Measurements from ENCODE around the gene WNK4. TPM values are rescaled to one million over a fixed set of nuclear protein-coding genes. Genes with fewer than 3 reads are reported as not detected.

WNK4 gene
- total and polyA plus RNA-seq, 9 of the 15 experiments (the other 6 are each of a cell fraction or from before 2014, with no cell fraction given), result 0.32 to 25.8 (median 4.5) TPM

GRCh38 chr17:42743595-42744282 is 36.7 kb upstream of the WNK4 start (continued):
- TF ChIP-seq ZBED1 (IDR thresholded peaks at IDR 0.05) (no peak), U2AF2 (optimal IDR thresholded peaks at IDR 0.05; ENCODE audit: low read depth, low read length) (no peak), EGR1 (conservative IDR thresholded peaks at IDR 0.05) (no peak), ZSCAN32 (CRISPR knock-in tag; IDR thresholded peaks at IDR 0.05) (no peak), SNAPC5 (CRISPR knock-in tag; IDR thresholded peaks at IDR 0.05) (no peak), KLF16 (IDR thresholded peaks at IDR 0.05) (peak; percentile 86; the same call in 1 of the 2 replicates), ELF1 (tag; IDR thresholded peaks at IDR 0.05) (no peak), ZNF197 (CRISPR knock-in tag; IDR thresholded peaks at IDR 0.05; ENCODE audit: low read depth) (no peak), RBM22 (IDR thresholded peaks at IDR 0.05; ENCODE audit: low read depth, low read length, poor library complexity, severe bottlenecking) (no peak), RBM39 (optimal IDR thresholded peaks at IDR 0.05; ENCODE audit: low read depth, low read length) (no peak), POLR2AphosphoS2 (IDR thresholded peaks at IDR 0.05; ENCODE audit: low read length) (no peak), PHF21A (IDR thresholded peaks at IDR 0.05; ENCODE audit: borderline replicate concordance, low read depth) (no peak), PTBP1 (IDR thresholded peaks at IDR 0.05; ENCODE audit: low read depth, low read length) (no peak), ZC3H4 (CRISPR knock-in tag; IDR thresholded peaks at IDR 0.05; ENCODE audit: borderline replicate concordance) (no peak), NR0B1 (IDR thresholded peaks at IDR 0.05; ENCODE audit: partially characterized antibody) (no peak), BRD4 (IDR thresholded peaks at IDR 0.05) (no peak), MBD1 (CRISPR knock-in tag; IDR thresholded peaks at IDR 0.05) (no peak), KAT2B (IDR thresholded peaks at IDR 0.05; ENCODE audit: low read depth, low read length) (no peak), EP400 (IDR thresholded peaks at IDR 0.05) (peak; percentile 47; the same call in 1 of the 2 replicates), SIRT6 (IDR thresholded peaks at IDR 0.05; ENCODE audit: low read depth, low read length) (no peak), FOXA3 (CRISPR knock-in tag; conservative IDR thresholded peaks at IDR 0.05 in 1 of 2, IDR thresholded peaks at IDR 0.05 in 1 of 2) (no peak), RBM17 (IDR thresholded peaks at IDR 0.05; ENCODE audit: borderline replicate concordance, low read depth, low read length) (no peak)
- TF ChIP-seq, protein P1, sequence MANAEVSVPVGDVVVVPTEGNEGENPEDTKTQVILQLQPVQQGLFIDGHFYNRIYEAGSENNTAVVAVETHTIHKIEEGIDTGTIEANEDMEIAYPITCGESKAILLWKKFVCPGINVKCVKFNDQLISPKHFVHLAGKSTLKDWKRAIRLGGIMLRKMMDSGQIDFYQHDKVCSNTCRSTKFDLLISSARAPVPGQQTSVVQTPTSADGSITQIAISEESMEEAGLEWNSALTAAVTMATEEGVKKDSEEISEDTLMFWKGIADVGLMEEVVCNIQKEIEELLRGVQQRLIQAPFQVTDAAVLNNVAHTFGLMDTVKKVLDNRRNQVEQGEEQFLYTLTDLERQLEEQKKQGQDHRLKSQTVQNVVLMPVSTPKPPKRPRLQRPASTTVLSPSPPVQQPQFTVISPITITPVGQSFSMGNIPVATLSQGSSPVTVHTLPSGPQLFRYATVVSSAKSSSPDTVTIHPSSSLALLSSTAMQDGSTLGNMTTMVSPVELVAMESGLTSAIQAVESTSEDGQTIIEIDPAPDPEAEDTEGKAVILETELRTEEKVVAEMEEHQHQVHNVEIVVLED (CRISPR knock-in tag; IDR thresholded peaks at IDR 0.05), result no peak
- TF ChIP-seq, protein P2, sequence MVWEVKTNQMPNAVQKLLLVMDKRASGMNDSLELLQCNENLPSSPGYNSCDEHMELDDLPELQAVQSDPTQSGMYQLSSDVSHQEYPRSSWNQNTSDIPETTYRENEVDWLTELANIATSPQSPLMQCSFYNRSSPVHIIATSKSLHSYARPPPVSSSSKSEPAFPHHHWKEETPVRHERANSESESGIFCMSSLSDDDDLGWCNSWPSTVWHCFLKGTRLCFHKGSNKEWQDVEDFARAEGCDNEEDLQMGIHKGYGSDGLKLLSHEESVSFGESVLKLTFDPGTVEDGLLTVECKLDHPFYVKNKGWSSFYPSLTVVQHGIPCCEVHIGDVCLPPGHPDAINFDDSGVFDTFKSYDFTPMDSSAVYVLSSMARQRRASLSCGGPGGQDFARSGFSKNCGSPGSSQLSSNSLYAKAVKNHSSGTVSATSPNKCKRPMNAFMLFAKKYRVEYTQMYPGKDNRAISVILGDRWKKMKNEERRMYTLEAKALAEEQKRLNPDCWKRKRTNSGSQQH (CRISPR knock-in tag; IDR thresholded peaks at IDR 0.05), result no peak

Measured in K562 (cell line).